Measurements from ENCODE around the gene CDH4.

GRCh38 chr20:61569825-61570224, 317.8 kb downstream of the CDH4 start:
- TF ChIP-seq CTCF (IDR thresholded peaks at IDR 0.05) (no peak), EZH2 (IDR thresholded peaks at IDR 0.05; ENCODE audit: borderline replicate concordance, insufficient read depth, low read depth, low read length, poor library complexity, severe bottlenecking) (no peak)

All from B cell (primary cell).